ENCODE measurements around the gene HLA-E. TPM values are rescaled to one million over a fixed set of nuclear protein-coding genes. Genes with fewer than 3 reads are reported as not detected.
A peak's percentile ranks its signal among the peaks of the same experiment; 100 is the strongest.
"Not testable (repeated sequence)": the region's sequence is repeated elsewhere in the genome, so short reads cannot be mapped to it uniquely, and the experiment has no call there.

HLA-E gene
- total and polyA plus RNA-seq, 4 donors = 502 to 1,209 (median 614) TPM

- H3K4me3 ChIP-seq = peak overlapping the region; percentile 98
- DNase-seq = peak; percentile 57 to 79 (median 59)
- TF ChIP-seq CTCF (IDR thresholded peaks at IDR 0.05; ENCODE audit: control extremely low read depth, extremely low read depth) = no peak
- H3K27ac ChIP-seq (ENCODE audit: low read depth in 1 of 2, low read length in 1 of 2) = peak overlapping the region; percentile 94 to 99
- H3K27me3 ChIP-seq (ENCODE audit: control insufficient read depth in 3 of 3, insufficient read depth in 3 of 3, low read length in 2 of 3) = no peaks in the 10 kb centered on the region
- H3K4me1 ChIP-seq (ENCODE audit: control insufficient read depth in 5 of 5, insufficient read depth in 5 of 5, low read length in 5 of 5) = peaks cover 0 to 15% (median 6%) of the 10 kb centered on the region in 5 donors
- peak; percentile 75 for ATAC-seq (ENCODE audit: insufficient read depth, low FRiP score)
- 6 to 7% methylated on average over 38 of the region's 38 CpGs for WGBS, 2 donors
- peaks cover 0 to 3% (median 0%) of the 10 kb centered on the region in 4 donors for H3K9me3 ChIP-seq (ENCODE audit: control insufficient read depth in 4 of 4, insufficient read depth in 3 of 4, low read length in 3 of 4)
- H3K36me3 ChIP-seq (ENCODE audit: control insufficient read depth in 4 of 4, insufficient read depth in 4 of 4, low read length in 4 of 4) = peaks cover 4 to 34% (median 11%) of the 10 kb centered on the region in 4 donors
- peak overlapping the region; percentile 77 to 83 for H3K9ac ChIP-seq (ENCODE audit: insufficient read depth in 1 of 2, low read length in 2 of 2)
Observed at GRCh38 chr6:30490026-30490876, 942 bp downstream of the HLA-E start.

- not testable (repeated sequence) for H3K9me3 ChIP-seq (ENCODE audit: control insufficient read depth in 4 of 4, insufficient read depth in 3 of 4, low read length in 3 of 4); DNase-seq; ATAC-seq (ENCODE audit: insufficient read depth, low FRiP score); H3K27me3 ChIP-seq (ENCODE audit: control insufficient read depth in 3 of 3, insufficient read depth in 3 of 3, low read length in 2 of 3); H3K9ac ChIP-seq (ENCODE audit: insufficient read depth in 1 of 2, low read length in 2 of 2)
- WGBS, 2 donors = 64 to 71% methylated on average over 14 of the region's 14 CpGs
- Histone ChIP-seq H3K36me3 (ENCODE audit: control insufficient read depth in 4 of 4, insufficient read depth in 4 of 4, low read length in 4 of 4) (peaks cover 4 to 34% (median 11%) of the 10 kb centered on the region in 4 donors), H3K4me1 (ENCODE audit: control insufficient read depth in 5 of 5, insufficient read depth in 5 of 5, low read length in 5 of 5) (peaks cover 0 to 17% (median 6%) of the 10 kb centered on the region in 5 donors), H3K4me3 (peak overlapping the region; percentile 98), H3K27ac (ENCODE audit: low read depth in 1 of 2, low read length in 1 of 2) (peak overlapping the region in 1 of 2 donors; percentile 63)
Observed at GRCh38 chr6:30491291-30491953, 2.1 kb downstream of the HLA-E start.

GRCh38 chr6:30491991-30492952, 3.0 kb downstream of the HLA-E start:
- H3K4me1 ChIP-seq (ENCODE audit: control insufficient read depth in 5 of 5, insufficient read depth in 5 of 5, low read length in 5 of 5) = peaks cover 0 to 17% (median 6%) of the 10 kb centered on the region in 5 donors
- 66 to 72% methylated on average over 16 of the region's 16 CpGs for WGBS, 2 donors
- no peak for DNase-seq

More at GRCh38 chr6:30491991-30492952, 3.0 kb downstream of the HLA-E start:
- no peak for ATAC-seq (ENCODE audit: insufficient read depth, low FRiP score)
- peaks cover 4 to 34% (median 11%) of the 10 kb centered on the region in 4 donors for H3K36me3 ChIP-seq (ENCODE audit: control insufficient read depth in 4 of 4, insufficient read depth in 4 of 4, low read length in 4 of 4)
- peaks cover 0 to 3% (median 0%) of the 10 kb centered on the region in 4 donors for H3K9me3 ChIP-seq (ENCODE audit: control insufficient read depth in 4 of 4, insufficient read depth in 3 of 4, low read length in 3 of 4)
- peak overlapping the region; percentile 52 for H3K4me3 ChIP-seq
- peak overlapping the region in 1 of 2 donors; percentile 40 for H3K27ac ChIP-seq (ENCODE audit: low read depth in 1 of 2, low read length in 1 of 2)
- H3K27me3 ChIP-seq (ENCODE audit: control insufficient read depth in 3 of 3, insufficient read depth in 3 of 3, low read length in 2 of 3) = peaks cover 0 to under 1% (median 0%) of the 10 kb centered on the region in 3 donors
- no peak for TF ChIP-seq CTCF (IDR thresholded peaks at IDR 0.05; ENCODE audit: control extremely low read depth, extremely low read depth)
- H3K9ac ChIP-seq (ENCODE audit: insufficient read depth in 1 of 2, low read length in 2 of 2) = no peak overlapping the region

Data from lung (tissue), 12 donors.